Breast epithelium (tissue), 3 donors: ENCODE measurements around the gene SURF4.

Source experiments
- POLR2A ChIP-seq: fragments of 450-650 bp; IDR thresholded peaks from one replicate; pipeline ENCODE4 v1.6.1; 2016; ENCODE audit warnings: antibody characterized with exemption, mild to moderate bottlenecking, moderate library complexity
- TF ChIP-seq, protein P1 (sequence below), 3 donors: fragments of 450-650 bp; IDR thresholded peaks; one replicate each; pipeline ENCODE4 v1.5.1; 2016 to 2017; ENCODE audit warnings: antibody characterized with exemption in 3 of 3, mild to moderate bottlenecking in 3 of 3, moderate library complexity in 3 of 3

DNA sequence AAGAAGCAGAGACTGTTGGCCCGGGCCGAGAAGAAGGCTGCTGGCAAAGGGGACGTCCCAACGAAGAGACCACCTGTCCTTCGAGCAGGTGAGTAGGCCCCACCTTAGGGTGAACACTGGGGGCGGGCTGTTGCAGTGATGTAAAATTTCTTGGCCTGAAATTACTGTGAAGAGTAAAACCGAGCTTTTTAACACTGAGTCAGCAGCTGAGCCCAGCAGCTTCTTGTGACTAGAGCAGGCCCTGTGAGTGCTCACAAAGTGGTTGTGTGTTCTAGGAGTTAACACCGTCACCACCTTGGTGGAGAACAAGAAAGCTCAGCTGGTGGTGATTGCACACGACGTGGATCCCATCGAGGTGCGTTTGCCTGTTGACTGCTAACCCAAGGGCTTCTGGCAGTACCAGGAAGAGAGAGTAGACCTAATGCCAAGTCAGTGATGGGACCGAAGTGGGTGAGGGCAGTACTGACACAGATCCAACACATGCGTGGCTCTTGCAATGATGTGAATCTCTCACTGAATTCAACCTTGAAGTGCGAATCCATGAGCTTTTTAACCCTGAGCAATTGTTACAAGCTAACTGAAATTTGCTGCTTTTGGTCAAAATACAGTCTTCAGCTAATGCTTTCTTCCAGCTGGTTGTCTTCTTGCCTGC is 25.8 kb downstream of the SURF4 start:
- TF ChIP-seq, protein P1, sequence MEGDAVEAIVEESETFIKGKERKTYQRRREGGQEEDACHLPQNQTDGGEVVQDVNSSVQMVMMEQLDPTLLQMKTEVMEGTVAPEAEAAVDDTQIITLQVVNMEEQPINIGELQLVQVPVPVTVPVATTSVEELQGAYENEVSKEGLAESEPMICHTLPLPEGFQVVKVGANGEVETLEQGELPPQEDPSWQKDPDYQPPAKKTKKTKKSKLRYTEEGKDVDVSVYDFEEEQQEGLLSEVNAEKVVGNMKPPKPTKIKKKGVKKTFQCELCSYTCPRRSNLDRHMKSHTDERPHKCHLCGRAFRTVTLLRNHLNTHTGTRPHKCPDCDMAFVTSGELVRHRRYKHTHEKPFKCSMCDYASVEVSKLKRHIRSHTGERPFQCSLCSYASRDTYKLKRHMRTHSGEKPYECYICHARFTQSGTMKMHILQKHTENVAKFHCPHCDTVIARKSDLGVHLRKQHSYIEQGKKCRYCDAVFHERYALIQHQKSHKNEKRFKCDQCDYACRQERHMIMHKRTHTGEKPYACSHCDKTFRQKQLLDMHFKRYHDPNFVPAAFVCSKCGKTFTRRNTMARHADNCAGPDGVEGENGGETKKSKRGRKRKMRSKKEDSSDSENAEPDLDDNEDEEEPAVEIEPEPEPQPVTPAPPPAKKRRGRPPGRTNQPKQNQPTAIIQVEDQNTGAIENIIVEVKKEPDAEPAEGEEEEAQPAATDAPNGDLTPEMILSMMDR (IDR thresholded peaks at IDR 0.05), result no peak
- no peak for TF ChIP-seq POLR2A
